ENCODE measurements around the gene ACOT12. TPM values are rescaled to one million over a fixed set of nuclear protein-coding genes. Genes with fewer than 3 reads are reported as not detected.

The ACOT12 gene
- total RNA-seq, 1 donor from 2014 or later, result not detected

DNA sequence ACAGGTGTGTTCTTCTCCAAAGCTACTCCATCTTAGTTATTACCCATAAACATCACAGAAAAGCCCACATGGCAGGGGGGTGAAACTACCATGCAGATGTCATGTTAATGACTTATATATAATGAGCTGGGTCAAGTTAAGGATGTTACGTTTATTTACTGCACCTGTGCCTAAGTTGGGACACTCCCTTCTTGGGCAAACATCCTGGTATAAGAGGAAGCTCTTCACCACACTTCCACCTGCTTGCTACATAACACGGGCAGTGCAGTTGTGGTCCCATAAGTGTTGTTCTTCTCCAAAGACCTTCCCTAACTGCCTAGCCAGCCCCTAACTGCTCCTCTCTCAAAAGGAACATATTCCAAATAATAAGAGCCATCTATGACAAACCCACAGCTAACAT, 101.8 kb downstream of the ACOT12 start:
- DNase-seq (ENCODE audit: low spot score), result no peak

GRCh38 chr5:81290146-81290545, 103.8 kb downstream of the ACOT12 start:
- no peak for DNase-seq (ENCODE audit: low spot score)

- no peak for DNase-seq (ENCODE audit: low spot score)
These were observed 105.9 kb downstream of the ACOT12 start for GRCh38 chr5:81288021-81288433.

- no peak for DNase-seq (ENCODE audit: low spot score)
These were observed 107.8 kb downstream of the ACOT12 start for GRCh38 chr5:81286059-81286617.

GRCh38 chr5:81283976-81284375, 110.0 kb downstream of the ACOT12 start:
- no peak for DNase-seq (ENCODE audit: low spot score)

Other genes starting within 250 kb of the ACOT12 start
- gene CKMT2, start 160.8 kb downstream of the ACOT12 start, total RNA-seq, result 6.6 TPM
- gene ZCCHC9, start 92.5 kb downstream of the ACOT12 start, total RNA-seq, result 20.9 TPM

Measured in ureter (tissue), 1 donor.